Neural progenitor cell (in vitro differentiated cells): ENCODE results near the gene RPN2. TPM values are rescaled to one million over a fixed set of nuclear protein-coding genes. Genes with fewer than 3 reads are reported as not detected.
A peak's percentile ranks its signal among the peaks of the same experiment; 100 is the strongest.

Experiments used
- DNase-seq: peaks from one replicate; pipeline ENCODE4 v3.0.0-alpha.2; 2016; ENCODE audit warnings: low spot score
- H2AFZ ChIP-seq: fragments of 200-600 bp; sonication (generic); replicated peaks from 2 replicates; pipeline ENCODE4 v1.6.1; 2016; ENCODE audit warnings: antibody characterized with exemption
- H3F3A ChIP-seq: fragments of 200-600 bp; sonication (generic); 2 replicates; pipeline ENCODE4 v1.6.1; 2016; ENCODE audit warnings: antibody characterized with exemption, low read depth
- H3K27ac ChIP-seq: fragments of 200-600 bp; sonication (generic); 2 replicates; pipeline ENCODE4 v1.5.1; 2016; ENCODE audit warnings: mild to moderate bottlenecking
- H3K27me3 ChIP-seq: fragments of 200-600 bp; sonication (generic); 2 replicates; pipeline ENCODE4 v1.6.1; 2016; ENCODE audit warnings: mild to moderate bottlenecking, moderate library complexity
- H3K36me3 ChIP-seq: fragments of 200-600 bp; sonication (generic); 2 replicates; pipeline ENCODE4 v1.5.1; 2016
- H3K4me1 ChIP-seq: fragments of 200-600 bp; sonication (generic); 2 replicates; pipeline ENCODE4 v1.6.1; 2016; ENCODE audit warnings: mixed run types
- H3K4me2 ChIP-seq: fragments of 200-600 bp; sonication (generic); 2 replicates; pipeline ENCODE4 v1.6.1; 2016
- H3K4me3 ChIP-seq: fragments of 200-600 bp; sonication (generic); 2 replicates; pipeline ENCODE4 v1.5.1; 2016
- H3K79me2 ChIP-seq: fragments of 200-600 bp; sonication (generic); 2 replicates; pipeline ENCODE4 v1.6.1; 2016; ENCODE audit warnings: low read depth
- H3K9ac ChIP-seq: fragments of 200-600 bp; sonication (generic); 2 replicates; pipeline ENCODE4 v1.6.1; 2016
- H3K9me3 ChIP-seq: fragments of 200-600 bp; sonication (generic); 2 replicates; pipeline ENCODE4 v1.5.1; 2016; ENCODE audit warnings: low read depth
- H4K20me1 ChIP-seq: fragments of 200-600 bp; sonication (generic); 2 replicates; pipeline ENCODE4 v1.6.1; 2016; ENCODE audit warnings: low read depth
- H3K27ac Mint-ChIP-seq: 3 replicates; pipeline ENCODE4 v1.8.0; 2021; ENCODE audit warnings: mixed read lengths
- H3K27me3 Mint-ChIP-seq: 2 replicates; pipeline ENCODE4 v1.8.0; 2022; ENCODE audit warnings: low read depth, mild to moderate bottlenecking, inconsistent platforms, moderate library complexity, mixed read lengths; ENCODE audit not compliant: insufficient read depth
- H3K36me3 Mint-ChIP-seq: 3 replicates; pipeline ENCODE4 v1.8.0; 2021; ENCODE audit warnings: mixed read lengths
- H3K4me1 Mint-ChIP-seq: 3 replicates; pipeline ENCODE4 v1.8.0; 2021; ENCODE audit warnings: mixed read lengths
- H3K4me3 Mint-ChIP-seq: 3 replicates; pipeline ENCODE4 v1.8.0; 2021; ENCODE audit warnings: mild to moderate bottlenecking, moderate library complexity, mixed read lengths
- H3K9me3 Mint-ChIP-seq: 3 replicates; pipeline ENCODE4 v1.8.0; 2020; ENCODE audit warnings: mixed read lengths
- EZH2 ChIP-seq: fragments of 200-600 bp; sonication (generic); IDR thresholded peaks from 2 replicates; pipeline ENCODE4 v1.6.1; 2017; ENCODE audit warnings: antibody characterized with exemption, mild to moderate bottlenecking, moderate library complexity
- EZH2phosphoT487 ChIP-seq: fragments of 200-600 bp; sonication (generic); IDR thresholded peaks from 2 replicates; pipeline ENCODE4 v1.6.1; 2017; ENCODE audit warnings: antibody characterized with exemption
- total RNA-seq: library from RNA; depleted of rRNA; stranded (reverse); fragments of >200 nt; gene quantifications from 2 replicates; pipeline ENCODE4 v1.2.3, GENCODE V29; 2015; ENCODE audit warnings: low replicate concordance
- TF ChIP-seq, protein P1 (sequence below): fragments of 200-600 bp; sonication (generic); IDR thresholded peaks from 2 replicates; pipeline ENCODE4 v1.5.1; 2017; ENCODE audit warnings: antibody characterized with exemption, mild to moderate bottlenecking

RPN2 gene
- total RNA-seq, 1 donor from 2014 or later, result 249 TPM

DNA sequence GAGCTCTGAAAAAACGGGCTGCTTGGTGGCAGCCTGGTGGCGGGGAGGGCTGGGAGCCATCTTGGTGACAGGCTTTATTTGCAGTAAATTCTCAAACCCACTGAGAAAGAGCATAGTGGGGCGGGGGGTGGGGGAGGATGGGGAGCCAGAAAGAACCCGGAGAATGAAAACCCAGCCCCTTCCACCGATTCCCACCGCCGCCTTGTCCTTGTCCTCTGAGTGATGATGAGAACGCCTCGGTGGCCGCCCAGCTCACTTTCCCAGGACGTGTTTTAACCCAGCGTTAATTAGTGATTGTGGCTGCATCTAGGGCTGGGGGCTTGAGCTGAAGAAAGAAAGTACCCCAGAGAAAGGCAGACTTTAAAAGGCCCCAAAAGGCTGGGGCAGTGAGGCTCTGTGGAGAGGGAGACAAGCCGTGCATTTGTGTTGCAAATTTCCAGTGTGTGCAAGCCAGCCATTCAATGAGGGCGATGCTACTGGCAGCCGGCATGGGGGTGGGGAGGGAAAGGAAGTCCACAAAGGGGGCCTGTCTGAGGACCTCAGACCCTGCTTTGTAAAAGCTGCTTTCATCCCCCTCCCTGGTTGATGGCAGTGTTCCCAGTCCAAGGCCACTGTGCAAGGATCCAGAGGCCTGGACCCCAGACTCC, 88.7 kb downstream of the RPN2 start:
- peak overlapping the region; percentile 91 for H3K27ac ChIP-seq
- peaks cover 2% of the 10 kb centered on the region for H3K27me3 Mint-ChIP-seq
- peak; percentile 72 for DNase-seq
- H3K4me2 ChIP-seq, result peak overlapping the region; percentile 72
- H2AFZ ChIP-seq, result peak overlapping the region; percentile 61
- H3K4me1 ChIP-seq, result peaks cover 29% of the 10 kb centered on the region
- H3K36me3 Mint-ChIP-seq, result no peaks in the 10 kb centered on the region
- H3K4me1 Mint-ChIP-seq, result peaks cover 39% of the 10 kb centered on the region
- H3K27me3 ChIP-seq, result no peaks in the 10 kb centered on the region
- TF ChIP-seq EZH2, result no peak
- TF ChIP-seq EZH2phosphoT487, result no peak
- TF ChIP-seq, protein P1, sequence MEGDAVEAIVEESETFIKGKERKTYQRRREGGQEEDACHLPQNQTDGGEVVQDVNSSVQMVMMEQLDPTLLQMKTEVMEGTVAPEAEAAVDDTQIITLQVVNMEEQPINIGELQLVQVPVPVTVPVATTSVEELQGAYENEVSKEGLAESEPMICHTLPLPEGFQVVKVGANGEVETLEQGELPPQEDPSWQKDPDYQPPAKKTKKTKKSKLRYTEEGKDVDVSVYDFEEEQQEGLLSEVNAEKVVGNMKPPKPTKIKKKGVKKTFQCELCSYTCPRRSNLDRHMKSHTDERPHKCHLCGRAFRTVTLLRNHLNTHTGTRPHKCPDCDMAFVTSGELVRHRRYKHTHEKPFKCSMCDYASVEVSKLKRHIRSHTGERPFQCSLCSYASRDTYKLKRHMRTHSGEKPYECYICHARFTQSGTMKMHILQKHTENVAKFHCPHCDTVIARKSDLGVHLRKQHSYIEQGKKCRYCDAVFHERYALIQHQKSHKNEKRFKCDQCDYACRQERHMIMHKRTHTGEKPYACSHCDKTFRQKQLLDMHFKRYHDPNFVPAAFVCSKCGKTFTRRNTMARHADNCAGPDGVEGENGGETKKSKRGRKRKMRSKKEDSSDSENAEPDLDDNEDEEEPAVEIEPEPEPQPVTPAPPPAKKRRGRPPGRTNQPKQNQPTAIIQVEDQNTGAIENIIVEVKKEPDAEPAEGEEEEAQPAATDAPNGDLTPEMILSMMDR, result no peak
- no peaks in the 10 kb centered on the region for H4K20me1 ChIP-seq
- no peaks in the 10 kb centered on the region for H3K9me3 ChIP-seq
- no peaks in the 10 kb centered on the region for H3K36me3 ChIP-seq
- no peaks in the 10 kb centered on the region for H3K9me3 Mint-ChIP-seq
- no peaks in the 10 kb centered on the region for H3K79me2 ChIP-seq
- H3F3A ChIP-seq, result peaks cover 39% of the 10 kb centered on the region
- peak overlapping the region; percentile 21 for H3K4me3 ChIP-seq
- no peak overlapping the region for H3K9ac ChIP-seq
- H3K27ac Mint-ChIP-seq, result peak overlapping the region; percentile 99
- H3K4me3 Mint-ChIP-seq, result peak overlapping the region; percentile 75

DNA sequence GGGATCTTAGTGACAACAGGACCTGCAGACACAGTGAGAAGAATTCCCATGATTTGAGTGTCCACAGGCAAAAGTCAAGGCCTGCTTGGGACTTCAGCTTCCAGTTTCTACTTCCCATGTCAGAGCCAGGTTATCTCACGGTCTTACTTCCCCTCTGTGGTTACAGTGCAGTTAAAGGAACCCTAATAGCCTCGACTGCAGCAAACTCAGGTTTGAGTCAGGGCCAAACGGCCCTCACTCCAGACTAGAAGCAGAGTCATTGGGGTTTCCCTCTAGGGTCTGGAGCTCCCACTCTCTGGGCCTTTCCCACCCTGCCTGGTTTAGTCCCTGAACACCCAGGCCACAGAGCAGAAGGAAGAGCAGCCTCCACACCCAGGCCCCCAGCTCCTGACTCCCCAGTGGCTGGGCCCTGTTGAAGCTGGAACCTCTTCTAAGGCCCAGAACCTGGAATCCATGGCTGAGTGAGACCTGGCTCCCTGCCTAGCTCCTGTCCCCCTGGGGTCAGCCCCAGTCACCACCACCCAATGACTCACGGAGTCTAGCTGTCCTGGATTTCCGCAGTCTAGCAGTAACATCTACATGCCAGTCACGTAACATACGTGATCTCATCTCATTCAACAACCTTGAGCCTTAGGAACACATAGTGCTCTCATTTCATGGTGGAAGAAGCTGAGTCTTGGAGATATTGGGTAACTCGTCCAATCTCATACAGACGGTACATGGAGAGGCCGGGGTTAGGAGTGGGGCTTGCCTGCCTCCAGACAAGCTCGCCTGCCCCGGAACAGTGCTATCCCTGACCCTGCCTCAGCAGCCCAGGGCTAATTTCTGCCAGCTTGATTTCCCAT, 91.7 kb downstream of the RPN2 start:
- H2AFZ ChIP-seq, result no peak overlapping the region
- Mint-ChIP-seq H3K4me3 (no peak overlapping the region), H3K27ac (peak overlapping the region; percentile 90)

DNA sequence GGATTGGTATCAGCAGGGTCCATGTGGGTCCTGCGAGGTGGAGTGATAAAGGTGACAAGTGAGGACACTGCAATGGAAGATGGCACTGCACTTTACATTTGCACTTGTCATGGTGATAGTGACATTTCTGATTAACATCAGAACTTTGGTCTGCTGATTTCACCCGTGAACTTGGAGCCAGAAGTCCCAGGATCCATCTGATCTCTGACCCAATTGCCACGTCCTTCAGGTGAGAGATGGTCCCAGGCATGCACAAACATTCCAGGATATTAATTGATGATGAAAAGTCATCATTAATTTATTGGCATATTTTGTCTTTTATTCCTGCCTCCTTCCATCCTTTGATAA, 92.3 kb downstream of the RPN2 start:
- no peak for TF ChIP-seq EZH2phosphoT487
- no peak for TF ChIP-seq EZH2
- TF ChIP-seq, protein P1, result no peak
- H3K4me3 Mint-ChIP-seq, result no peak overlapping the region
- no peak overlapping the region for H3K4me2 ChIP-seq
- H3K79me2 ChIP-seq, result no peaks in the 10 kb centered on the region
- H4K20me1 ChIP-seq, result no peaks in the 10 kb centered on the region
- H3K27ac Mint-ChIP-seq, result no peak overlapping the region
- no peaks in the 10 kb centered on the region for H3K9me3 Mint-ChIP-seq
- peaks cover 43% of the 10 kb centered on the region for H3K4me1 Mint-ChIP-seq
- H3F3A ChIP-seq, result peaks cover 32% of the 10 kb centered on the region
- peaks cover 29% of the 10 kb centered on the region for H3K4me1 ChIP-seq
- peaks cover 5% of the 10 kb centered on the region for H3K27me3 Mint-ChIP-seq
- no peak overlapping the region for H3K9ac ChIP-seq
- DNase-seq, result no peak
- H2AFZ ChIP-seq, result no peak overlapping the region
- H3K27ac ChIP-seq, result no peak overlapping the region
- no peak overlapping the region for H3K4me3 ChIP-seq
- no peaks in the 10 kb centered on the region for H3K27me3 ChIP-seq
- H3K9me3 ChIP-seq, result no peaks in the 10 kb centered on the region
- no peaks in the 10 kb centered on the region for H3K36me3 ChIP-seq
- H3K36me3 Mint-ChIP-seq, result no peaks in the 10 kb centered on the region

More for the DNA sequence above, 91.7 kb downstream of the RPN2 start:
- no peak for TF ChIP-seq EZH2phosphoT487
- TF ChIP-seq, protein P1, result no peak
- TF ChIP-seq EZH2, result no peak
- H3F3A ChIP-seq, result peaks cover 38% of the 10 kb centered on the region
- H3K79me2 ChIP-seq, result no peaks in the 10 kb centered on the region
- no peaks in the 10 kb centered on the region for H3K27me3 ChIP-seq
- Mint-ChIP-seq H3K9me3 (no peaks in the 10 kb centered on the region), H3K36me3 (no peaks in the 10 kb centered on the region), H3K27me3 (peaks cover 5% of the 10 kb centered on the region), H3K4me1 (peaks cover 48% of the 10 kb centered on the region)
- H4K20me1 ChIP-seq, result no peaks in the 10 kb centered on the region
- DNase-seq, result no peak
- no peaks in the 10 kb centered on the region for H3K9me3 ChIP-seq
- no peak overlapping the region for H3K9ac ChIP-seq
- no peaks in the 10 kb centered on the region for H3K36me3 ChIP-seq
- no peak overlapping the region for H3K27ac ChIP-seq
- H3K4me3 ChIP-seq, result no peak overlapping the region
- H3K4me2 ChIP-seq, result no peak overlapping the region
- H3K4me1 ChIP-seq, result peaks cover 29% of the 10 kb centered on the region
